ENCODE results near the gene ETV3L. TPM values are rescaled to one million over a fixed set of nuclear protein-coding genes. Genes with fewer than 3 reads are reported as not detected.

Gene ETV3L
- total RNA-seq, 4 donors from 2014 or later = not detected

GRCh38 chr1:157137046-157137407, 37.4 kb upstream of the ETV3L start:
- Histone ChIP-seq H3K27ac (peak overlapping the region; percentile 98 to 99 (median 99)), H3K36me3 (peaks cover 6 to 42% (median 7%) of the 10 kb centered on the region in 3 donors), H3K4me3 (peak overlapping the region; percentile 90 to 97 (median 92)), H3K27me3 (no peaks in the 10 kb centered on the region), H3K9me3 (no peaks in the 10 kb centered on the region), H3K4me1 (peaks cover 16 to 65% (median 23%) of the 10 kb centered on the region in 3 donors)
- intact Hi-C loops (cut with DNase I) = no loop called here
- 12 to 15% methylated on average over 4 of the region's 4 CpGs for WGBS, 2 donors
- TF ChIP-seq POLR2A (IDR thresholded peaks at IDR 0.05) (peak in 1 of 4 donors; percentile 13), CTCF (IDR thresholded peaks at IDR 0.05) (no peak)
- DNase-seq = no peak

- intact Hi-C loops (cut with DNase I) = no loop called here
- peaks cover 16 to 68% (median 23%) of the 10 kb centered on the region in 3 donors for H3K4me1 ChIP-seq
- WGBS, 2 donors = 34% methylated on average over 4 of the region's 4 CpGs
Observed at GRCh38 chr1:157136133-157136532, 36.5 kb upstream of the ETV3L start.

GRCh38 chr1:157135646-157136045, 36.0 kb upstream of the ETV3L start:
- H3K27ac ChIP-seq = peak overlapping the region; percentile 37 to 99 (median 98)
- no CpG with 5 or more reads among the region's 1 CpG for WGBS, 2 donors
- no peak for TF ChIP-seq CTCF (IDR thresholded peaks at IDR 0.05)
- no peak for TF ChIP-seq POLR2A (IDR thresholded peaks at IDR 0.05)
- intact Hi-C loops (cut with DNase I) = no loop called here
- peak overlapping the region in 1 of 4 donors; percentile 97 for H3K4me3 ChIP-seq
- H3K4me1 ChIP-seq = peaks cover 16 to 68% (median 23%) of the 10 kb centered on the region in 3 donors
- H3K27me3 ChIP-seq = no peaks in the 10 kb centered on the region
- no peak for DNase-seq
- H3K36me3 ChIP-seq = peaks cover 7 to 55% (median 17%) of the 10 kb centered on the region in 3 donors
- H3K9me3 ChIP-seq = no peaks in the 10 kb centered on the region

More at GRCh38 chr1:157136133-157136532, 36.5 kb upstream of the ETV3L start:
- peaks cover 7 to 51% (median 14%) of the 10 kb centered on the region in 3 donors for H3K36me3 ChIP-seq
- H3K27ac ChIP-seq = peak overlapping the region; percentile 37 to 99 (median 98)
- H3K9me3 ChIP-seq = no peaks in the 10 kb centered on the region
- H3K4me3 ChIP-seq = peak overlapping the region; percentile 90 to 97 (median 92)
- H3K27me3 ChIP-seq = no peaks in the 10 kb centered on the region
- no peak for TF ChIP-seq POLR2A (IDR thresholded peaks at IDR 0.05)
- TF ChIP-seq CTCF (IDR thresholded peaks at IDR 0.05) = peak in 1 of 6 experiments; percentile 34
- no peak for DNase-seq

GRCh38 chr1:157135070-157135469, 35.5 kb upstream of the ETV3L start:
- 70 to 74% methylated on average over 2 of the region's 2 CpGs for WGBS, 2 donors
- TF ChIP-seq POLR2A (IDR thresholded peaks at IDR 0.05) = no peak
- no peak for TF ChIP-seq CTCF (IDR thresholded peaks at IDR 0.05)
- peak overlapping the region in 3 of 4 donors; percentile 0 to 99 (median 99) for H3K27ac ChIP-seq
- no peak overlapping the region for H3K4me3 ChIP-seq
- H3K36me3 ChIP-seq = peaks cover 7 to 61% (median 22%) of the 10 kb centered on the region in 3 donors
- H3K9me3 ChIP-seq = no peaks in the 10 kb centered on the region
- intact Hi-C loops (cut with DNase I) = no loop called here
- H3K27me3 ChIP-seq = no peaks in the 10 kb centered on the region
- DNase-seq = no peak
- peaks cover 16 to 68% (median 23%) of the 10 kb centered on the region in 3 donors for H3K4me1 ChIP-seq

- H3K27ac ChIP-seq = peak overlapping the region in 3 of 4 donors; percentile 10 to 99 (median 99)
- H3K4me1 ChIP-seq = peaks cover 16 to 68% (median 23%) of the 10 kb centered on the region in 3 donors
- DNase-seq = no peak
- H3K27me3 ChIP-seq = no peaks in the 10 kb centered on the region
- intact Hi-C loops (cut with DNase I) = no loop called here
- TF ChIP-seq CTCF (IDR thresholded peaks at IDR 0.05) = no peak
- no peak for TF ChIP-seq POLR2A (IDR thresholded peaks at IDR 0.05)
- 88 to 99% methylated on average over 3 to 4 of the region's 4 CpGs for WGBS, 2 donors
- no peak overlapping the region for H3K4me3 ChIP-seq
- peaks cover 7 to 67% (median 26%) of the 10 kb centered on the region in 3 donors for H3K36me3 ChIP-seq
- no peaks in the 10 kb centered on the region for H3K9me3 ChIP-seq
Observed at GRCh38 chr1:157134442-157134841, 34.8 kb upstream of the ETV3L start.
